Heart left ventricle (tissue), 16 donors: ENCODE results near the gene RHOH. TPM values are rescaled to one million over a fixed set of nuclear protein-coding genes. Genes with fewer than 3 reads are reported as not detected.
"Not testable (repeated sequence)": the region's sequence is repeated elsewhere in the genome, so short reads cannot be mapped to it uniquely, and the experiment has no call there.

Experiments used
- ATAC-seq, 4 donors: fragments of 200-7000 bp; cut with Tn5 transposase; one replicate each; pipeline ENCODE4 v1.9.1; 2020 to 2022; ENCODE audit warnings: moderate library complexity in 4 of 4, mild to moderate bottlenecking in 3 of 4, moderate number of reproducible peaks in 1 of 4
- DNase-seq, 5 donors: peaks; one replicate each; pipeline ENCODE4 v3.0.0-alpha.2; 2020
- H3K27ac ChIP-seq, 12 donors: fragments of 200-600 bp; sonication (generic) in 4 of 12; one replicate each; pipeline versions ENCODE4 v1.5.0 to v1.8.0; 2016 to 2022; ENCODE audit warnings: mild to moderate bottlenecking in 2 of 12
- H3K27me3 ChIP-seq, 9 donors: fragments of 200-600 bp; sonication (generic) in 2 of 9; one replicate each; pipeline versions ENCODE4 v1.5.1 to v1.8.0; 2016 to 2022; ENCODE audit warnings: mild to moderate bottlenecking in 3 of 9
- H3K36me3 ChIP-seq, 9 donors: fragments of 200-600 bp; sonication (generic) in 2 of 9; one replicate each; pipeline versions ENCODE4 v1.5.0 to v1.8.0; 2018 to 2022; ENCODE audit warnings: mild to moderate bottlenecking in 2 of 9
- H3K4me1 ChIP-seq, 12 donors: fragments of 200-600 bp; sonication (generic) in 4 of 12; one replicate each; pipeline versions ENCODE4 v1.5.0 to v1.8.0; 2016 to 2022; ENCODE audit warnings: mild to moderate bottlenecking in 3 of 12
- H3K4me3 ChIP-seq, 12 donors: fragments of 200-600 bp; sonication (generic) in 4 of 12; one replicate each; pipeline versions ENCODE4 v1.5.0 to v1.8.0; 2017 to 2022; ENCODE audit warnings: mild to moderate bottlenecking in 9 of 12, moderate library complexity in 4 of 12
- H3K9me3 ChIP-seq, 12 donors: fragments of 200-600 bp; sonication (generic) in 4 of 12; one replicate each; pipeline versions ENCODE4 v1.5.0 to v1.8.0; 2016 to 2022; ENCODE audit warnings: mild to moderate bottlenecking in 1 of 12
- POLR2A ChIP-seq, 2 donors: fragments of 450-650 bp; IDR thresholded peaks; one replicate each; pipeline ENCODE4 v1.6.1; 2017; ENCODE audit warnings: antibody characterized with exemption in 2 of 2, mild to moderate bottlenecking in 2 of 2, moderate library complexity in 2 of 2
- WGBS, 4 donors: extraction: QIAGEN DNeasy Blood & Tissue Kit in 2 of 4; methylation state at CpG; one replicate each; pipeline versions ENCODE4 v1.1.5 to v1.1.7; 2013 to 2018; 5-methylcytosine and 5-hydroxymethylcytosine counted together
- intact Hi-C, 10 donors: fragments of 100-400 bp; cut with DNase I; formaldehyde crosslinking; loops; one replicate each; pipeline versions ENCODE4 v1.11.1 to v1.14.2; 2022
- long read RNA-seq, 3 donors: library from polyadenylated mRNA; unstranded; transcript quantifications; one replicate each; pipeline ENCODE4 v2.0.0, GENCODE V29; 2020 to 2021
- polyA plus RNA-seq, 2 donors: library from polyadenylated mRNA; stranded (reverse); fragments of 200-250 nt; gene quantifications; one replicate each; pipeline ENCODE4 v1.2.3, GENCODE V29; 2013
- total RNA-seq, 9 donors: library from RNA; depleted of rRNA in 2 of 9; stranded (reverse); fragments of >200 nt in 2 of 9; fragmentation: NEBNext Ultra II Directional in 3 of 9; extraction: Animal tissue kit (Norgen Biotek cat#: 25700) in 3 of 9; gene quantifications; one replicate each; pipeline versions ENCODE4 v1.1.0 to v1.2.4, GENCODE V29; 2016 to 2023
- TF ChIP-seq, protein P1 (sequence below), 12 donors: fragments of 200-600 bp; sonication (generic) in 4 of 12; IDR thresholded peaks; one replicate each; pipeline versions ENCODE4 v1.5.0 to v1.8.0; 2018 to 2022; ENCODE audit warnings: antibody characterized with exemption in 12 of 12, mild to moderate bottlenecking in 5 of 12
- donor health status: ischemic (EF 13 %, LVEDD 7.1; RV severe dilation, severe dysfunction).
- donor health status: healthy with polysubstance abuse.
- donor health status: DM: no; HTN: yes; CAD: no.
- donor health status: DM: no; HTN: no; CAD: no.
- donor health status: ischemic (EF 25% LVEDD 6.9; RV normal size, moderate dysfunction).
- donor health status: ischemic (EF 25% LVEDD 5.7; RV mildly dilated, moderate dysfunction).
- donor health status: healthy.
- donor health status: DM: yes; HTN: yes; CAD: no.
- donor health status: ischemic (EF 35%, LVEDD 5.7; RV mildly dilated, moderate dysfunction).
- donor health status: nonischemic (EF 11% LVEDD 7.7; RV severe dilation, severe dysfunction).
- donor health status: DM: yes; HTN: yes; CAD: no.
- donor health status: PGD.
- donor health status: ischemic (EF 29% LVEDD 5.4; RV normal size, mild dysfunction).
- donor health status: nonischemic (EF 23%, LVEDD 6.1; RV moderate dilation, normal function).

Gene RHOH, protein sequence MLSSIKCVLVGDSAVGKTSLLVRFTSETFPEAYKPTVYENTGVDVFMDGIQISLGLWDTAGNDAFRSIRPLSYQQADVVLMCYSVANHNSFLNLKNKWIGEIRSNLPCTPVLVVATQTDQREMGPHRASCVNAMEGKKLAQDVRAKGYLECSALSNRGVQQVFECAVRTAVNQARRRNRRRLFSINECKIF
- total RNA-seq (1 to 10 TPM in 2 of 9 donors, under 1 TPM in 3, not detected in 4; 0.30 to 6.6 (median 0.63) TPM), polyA plus RNA-seq (under 1 TPM in 1 of 2 donors, not detected in 1; 0.35 TPM)
- long read RNA-seq, donor 1: 0 reads
- long read RNA-seq, donor 2: 0 reads
- long read RNA-seq, donor 3: 0 reads

- TF ChIP-seq POLR2A (IDR thresholded peaks at IDR 0.05): no peak
- TF ChIP-seq, protein P1, sequence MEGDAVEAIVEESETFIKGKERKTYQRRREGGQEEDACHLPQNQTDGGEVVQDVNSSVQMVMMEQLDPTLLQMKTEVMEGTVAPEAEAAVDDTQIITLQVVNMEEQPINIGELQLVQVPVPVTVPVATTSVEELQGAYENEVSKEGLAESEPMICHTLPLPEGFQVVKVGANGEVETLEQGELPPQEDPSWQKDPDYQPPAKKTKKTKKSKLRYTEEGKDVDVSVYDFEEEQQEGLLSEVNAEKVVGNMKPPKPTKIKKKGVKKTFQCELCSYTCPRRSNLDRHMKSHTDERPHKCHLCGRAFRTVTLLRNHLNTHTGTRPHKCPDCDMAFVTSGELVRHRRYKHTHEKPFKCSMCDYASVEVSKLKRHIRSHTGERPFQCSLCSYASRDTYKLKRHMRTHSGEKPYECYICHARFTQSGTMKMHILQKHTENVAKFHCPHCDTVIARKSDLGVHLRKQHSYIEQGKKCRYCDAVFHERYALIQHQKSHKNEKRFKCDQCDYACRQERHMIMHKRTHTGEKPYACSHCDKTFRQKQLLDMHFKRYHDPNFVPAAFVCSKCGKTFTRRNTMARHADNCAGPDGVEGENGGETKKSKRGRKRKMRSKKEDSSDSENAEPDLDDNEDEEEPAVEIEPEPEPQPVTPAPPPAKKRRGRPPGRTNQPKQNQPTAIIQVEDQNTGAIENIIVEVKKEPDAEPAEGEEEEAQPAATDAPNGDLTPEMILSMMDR (IDR thresholded peaks at IDR 0.05): no peak
- H3K27me3 ChIP-seq: peaks cover 0 to 6% (median 0%) of the 10 kb centered on the region in 9 donors
Observed at GRCh38 chr4:40196724-40197281, at the start of gene RHOH. Gene RHOH (plus strand): TSS chr4:40197031. CDS start chr4:40243387, 46,356 bp downstream.

GRCh38 chr4:40147490-40147889 lies 49.3 kb upstream of the RHOH start:
- ATAC-seq, H3K9me3 ChIP-seq, DNase-seq, H3K4me3 ChIP-seq, H3K27ac ChIP-seq, intact Hi-C loops, H3K4me1 ChIP-seq, H3K27me3 ChIP-seq: not testable (repeated sequence)
- WGBS, 4 donors: 94 to 99% (median 96%) methylated on average over 10 to 30 of the region's 31 CpGs
- peaks cover 0 to 34% (median 13%) of the 10 kb centered on the region in 9 donors for H3K36me3 ChIP-seq

More at GRCh38 chr4:40196724-40197281, at the start of gene RHOH:
- Histone ChIP-seq H3K36me3 (no peaks in the 10 kb centered on the region), H3K4me1 (peaks cover 0 to 24% (median 0%) of the 10 kb centered on the region in 12 donors), H3K27ac (peak within 1 kb of the TSS in 1 of 12 donors; percentile 89), H3K4me3 (peak within 1 kb of the TSS in 4 of 12 donors; percentile 9 to 54 (median 26)), H3K9me3 (no peaks in the 10 kb centered on the region)
- intact Hi-C loops: no loop called here
- ATAC-seq (no peak), DNase-seq (no peak)
- WGBS, 4 donors: 41 to 59% (median 48%) methylated on average over 14 of the region's 14 CpGs

DNA sequence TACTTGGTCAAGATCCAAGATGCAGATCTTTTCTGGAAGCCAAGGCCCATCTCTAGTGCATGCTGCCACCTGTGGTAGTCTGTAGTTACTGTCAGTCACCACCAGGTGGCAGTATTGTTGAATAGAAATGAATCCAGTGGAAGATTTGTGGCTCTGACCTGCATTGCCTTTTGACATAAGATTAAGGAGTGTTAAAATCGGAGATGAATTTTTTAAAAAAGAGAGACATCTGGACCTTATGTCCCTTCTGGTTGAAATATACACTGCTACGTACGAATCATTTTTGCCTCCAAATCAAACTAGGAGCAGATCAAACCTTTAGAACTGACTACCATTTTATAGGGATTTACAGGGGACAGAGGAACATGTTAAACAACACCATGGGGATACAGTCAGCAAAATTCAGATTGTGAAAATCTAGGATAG lies 46.9 kb upstream of the RHOH start:
- DNase-seq (peak in 4 of 5 donors; percentile 35 to 45 (median 38)), ATAC-seq (peak in 3 of 4 donors; percentile 61 to 73 (median 69))
- intact Hi-C loops: loop anchor here in 9 of 10 donors (1.0 to 10.0 kb wide), 4 partner anchors 157 to 565 kb away; no protein-coding TSS in a partner anchor
- TF ChIP-seq POLR2A (IDR thresholded peaks at IDR 0.05): no peak
- TF ChIP-seq, protein P1 (IDR thresholded peaks at IDR 0.05): peak; percentile 73 to 94 (median 85)
- peaks cover 0 to 6% (median 0%) of the 10 kb centered on the region in 12 donors for H3K4me1 ChIP-seq
- 87 to 92% (median 90%) methylated on average over 3 of the region's 3 CpGs for WGBS, 4 donors
- H3K4me3 ChIP-seq: no peak overlapping the region
- peaks cover 0 to 6% (median 0%) of the 10 kb centered on the region in 12 donors for H3K9me3 ChIP-seq
- peaks cover 0 to 16% (median 0%) of the 10 kb centered on the region in 9 donors for H3K36me3 ChIP-seq
- no peak overlapping the region for H3K27ac ChIP-seq
- no peaks in the 10 kb centered on the region for H3K27me3 ChIP-seq

DNA sequence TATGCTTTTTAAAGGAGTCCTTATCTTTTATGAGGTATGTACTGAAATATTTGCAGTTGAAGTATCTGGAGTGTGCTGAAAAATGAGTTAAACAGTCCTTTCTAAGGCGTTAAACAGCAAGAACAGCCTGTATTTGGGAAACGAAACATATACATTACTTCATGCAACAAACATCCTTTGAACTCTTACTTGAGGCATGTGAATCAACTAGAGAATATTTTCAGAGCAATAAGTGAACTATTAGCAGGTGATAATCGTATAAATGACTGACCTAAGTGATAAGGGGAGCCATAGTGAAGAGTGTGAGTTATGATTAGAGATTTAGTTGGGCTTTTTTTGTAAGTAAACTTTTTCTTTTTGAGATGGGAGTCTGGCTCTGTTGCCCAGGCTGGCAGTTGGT lies 45.9 kb upstream of the RHOH start:
- Histone ChIP-seq H3K4me1 (peaks cover 0 to 6% (median 0%) of the 10 kb centered on the region in 12 donors), H3K36me3 (peaks cover 0 to 10% (median 0%) of the 10 kb centered on the region in 9 donors), H3K4me3 (no peak overlapping the region), H3K27me3 (no peaks in the 10 kb centered on the region), H3K27ac (no peak overlapping the region), H3K9me3 (peaks cover 0 to 6% (median 0%) of the 10 kb centered on the region in 12 donors)
- ATAC-seq (no peak), DNase-seq (no peak)
- 82 to 92% (median 86%) methylated on average over 3 of the region's 3 CpGs for WGBS, 4 donors
- intact Hi-C loops: loop anchor here in 9 of 10 donors (1.0 to 10.0 kb wide), 4 partner anchors 156 to 564 kb away; no protein-coding TSS in a partner anchor
- TF ChIP-seq POLR2A (IDR thresholded peaks at IDR 0.05): no peak
- TF ChIP-seq, protein P1 (IDR thresholded peaks at IDR 0.05): no peak
